ENCODE measurements around the gene ASPA.
"Not testable (repeated sequence)": the region's sequence is repeated elsewhere in the genome, so short reads cannot be mapped to it uniquely, and the experiment has no call there.

The ASPA gene

DNA sequence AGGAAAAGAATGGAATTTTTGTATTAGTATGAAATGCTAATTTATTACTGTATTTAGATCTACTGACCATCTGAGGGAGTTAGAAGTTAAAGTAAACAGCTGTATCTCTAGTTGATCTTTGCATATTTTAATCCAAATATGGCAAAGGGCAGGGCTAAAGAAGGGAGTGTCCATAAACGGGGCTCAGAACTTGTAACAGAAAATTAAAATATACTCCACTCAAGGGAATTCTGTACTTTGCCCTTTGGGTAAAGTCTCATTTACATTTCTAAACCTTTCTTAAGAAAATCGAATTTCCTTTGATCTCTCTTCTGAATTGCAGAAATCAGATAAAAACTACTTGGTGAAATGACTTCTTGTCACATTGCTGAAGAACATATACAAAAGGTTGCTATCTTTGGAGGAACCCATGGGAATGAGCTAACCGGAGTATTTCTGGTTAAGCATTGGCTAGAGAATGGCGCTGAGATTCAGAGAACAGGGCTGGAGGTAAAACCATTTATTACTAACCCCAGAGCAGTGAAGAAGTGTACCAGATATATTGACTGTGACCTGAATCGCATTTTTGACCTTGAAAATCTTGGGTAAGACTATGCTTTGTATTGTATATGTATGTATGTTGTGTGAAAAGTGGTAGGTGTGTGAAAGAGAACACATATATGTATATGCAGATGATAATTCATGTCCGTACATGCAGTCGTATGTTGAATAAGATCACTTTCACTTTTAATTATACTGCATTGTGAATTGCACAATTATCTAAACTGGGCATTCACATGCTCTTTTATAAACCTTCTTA is at the start of gene ASPA:
TSS of gene ASPA (plus strand) at position 186 of the 799 bp plus-strand sequence. CDS start at position 349, 163 bp downstream.
- no peak for DNase-seq (ENCODE audit: low read depth)

DNA sequence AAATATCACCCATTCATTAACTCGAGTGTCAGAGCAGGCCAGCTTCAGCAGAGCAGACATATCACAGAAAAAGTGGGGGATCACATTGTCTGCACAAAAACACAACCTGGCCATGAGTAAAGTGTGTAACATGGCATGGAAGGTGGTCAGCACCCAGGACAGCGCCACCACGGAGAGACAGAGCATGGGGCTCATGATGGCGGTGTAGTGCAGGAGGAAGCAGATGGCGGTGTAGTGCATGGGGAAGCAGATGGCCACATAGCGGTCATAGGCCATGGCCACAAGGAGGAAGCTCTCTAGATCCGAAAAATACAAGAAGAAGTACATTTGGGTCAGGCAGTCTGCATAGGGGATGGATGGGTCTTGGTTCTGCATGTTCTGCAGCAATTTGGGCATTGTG is 42.6 kb upstream of the ASPA start:
- not testable (repeated sequence) for DNase-seq (ENCODE audit: low read depth)

DNA sequence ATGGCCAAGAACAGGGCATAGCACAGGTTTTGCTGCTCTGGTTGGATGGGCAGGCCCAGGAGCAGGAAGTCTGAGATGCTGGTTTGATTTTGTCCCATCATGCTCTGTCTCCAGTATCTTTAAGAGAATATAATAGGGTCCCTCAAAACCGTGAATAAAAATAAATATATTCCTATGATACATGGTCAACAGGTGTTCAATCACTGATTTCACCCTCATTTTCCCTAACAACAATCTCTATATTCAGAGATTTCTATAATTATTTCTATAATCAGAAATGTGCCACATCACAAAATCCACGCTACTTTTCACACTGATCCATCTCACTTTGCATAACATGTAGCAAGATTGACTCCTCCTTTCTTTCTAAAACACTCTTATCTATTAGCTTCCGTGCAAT is 42.1 kb upstream of the ASPA start, which contains the start of gene OR1E2:
TSS of gene OR1E2 (minus strand) at position 101 of the 400 bp plus-strand sequence. CDS start at position 101, 0 bp downstream.
- no peak for DNase-seq (ENCODE audit: low read depth)

DNA sequence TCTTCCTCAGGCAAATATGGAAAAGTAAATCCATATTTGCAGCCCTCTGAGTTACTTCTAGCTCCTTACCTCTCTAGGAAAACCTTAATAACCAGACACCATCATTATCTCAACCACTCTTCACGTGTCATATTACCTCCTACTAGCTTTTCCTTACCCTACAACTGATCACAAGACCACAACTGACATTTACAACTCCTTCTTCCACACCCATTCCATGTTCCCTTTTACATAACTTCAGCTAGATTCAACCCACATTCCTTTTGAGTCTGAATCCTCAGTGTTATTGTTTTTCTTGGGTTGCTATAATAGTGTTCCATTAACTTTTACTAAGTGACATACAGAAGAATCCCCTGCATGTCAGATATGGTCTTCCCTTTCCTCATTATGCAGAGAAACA is 37.4 kb upstream of the ASPA start:
- DNase-seq (ENCODE audit: low read depth): no peak

DNA sequence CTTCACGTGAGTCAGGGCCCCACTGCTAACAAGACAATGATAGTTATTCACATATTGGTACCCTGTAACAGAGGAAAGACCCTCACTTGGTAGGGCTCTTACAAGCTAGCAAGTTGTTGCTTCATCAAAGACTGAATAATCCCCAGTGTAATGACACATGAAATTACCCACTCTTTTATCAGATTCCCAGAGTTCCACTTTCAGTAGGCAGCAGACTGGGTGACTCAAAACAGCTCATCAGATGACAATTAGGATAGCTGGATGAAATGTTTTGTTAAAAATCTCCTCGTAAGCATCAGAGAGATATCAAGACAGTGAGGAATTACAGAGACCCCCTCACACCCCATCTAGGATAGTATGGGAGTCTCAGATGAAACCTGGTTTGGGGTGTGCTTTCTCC is 35.3 kb upstream of the ASPA start:
- DNase-seq (ENCODE audit: low read depth): no peak

DNA sequence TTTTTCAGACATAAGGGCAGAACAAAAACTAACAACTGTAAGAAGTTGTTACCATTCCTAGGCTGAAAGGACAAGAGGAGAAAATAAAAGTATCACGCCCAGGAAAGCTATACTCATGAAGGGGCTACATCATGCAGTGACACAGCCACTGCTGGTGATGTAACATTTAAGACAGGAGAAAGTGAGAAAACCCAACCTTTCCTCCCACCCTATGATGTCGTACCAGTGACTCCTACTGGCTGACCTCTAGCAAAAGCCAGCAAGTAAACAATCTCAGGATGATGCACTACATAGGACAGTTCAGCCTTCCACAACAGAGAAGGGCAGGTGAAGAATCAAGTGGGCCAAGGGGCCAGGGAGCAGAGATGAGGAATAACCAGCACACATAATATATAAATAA is 28.2 kb upstream of the ASPA start:
- DNase-seq (ENCODE audit: low read depth): no peak

DNA sequence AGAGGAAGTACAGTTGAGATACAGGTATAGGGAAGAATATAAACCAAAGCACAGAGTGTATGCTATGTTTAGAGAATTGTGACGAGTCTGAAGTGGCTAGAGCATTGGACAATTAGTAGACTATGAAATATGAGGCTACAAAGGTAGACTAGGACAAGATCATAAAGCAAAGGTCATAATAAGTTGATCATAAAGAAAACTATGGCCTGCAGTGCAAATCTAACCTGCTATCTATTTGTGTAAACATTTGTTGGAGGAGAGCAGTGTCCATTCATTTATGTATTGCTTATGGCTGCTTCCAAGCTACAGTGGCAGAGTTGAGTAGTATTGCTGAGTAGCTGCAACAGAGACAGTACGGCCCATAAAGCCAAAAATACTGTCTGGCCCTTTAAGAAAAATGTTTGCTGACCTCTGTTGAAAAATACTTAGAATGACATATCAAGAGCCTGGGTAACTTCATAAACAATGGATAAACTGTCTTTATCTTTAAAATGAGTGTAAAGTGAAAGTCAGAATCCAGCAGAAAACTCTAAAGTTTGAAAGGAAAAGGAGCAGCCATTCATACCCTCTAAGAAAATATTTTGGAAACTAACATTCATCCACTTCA is 27.6 kb upstream of the ASPA start:
- DNase-seq (ENCODE audit: low read depth): no peak

DNA sequence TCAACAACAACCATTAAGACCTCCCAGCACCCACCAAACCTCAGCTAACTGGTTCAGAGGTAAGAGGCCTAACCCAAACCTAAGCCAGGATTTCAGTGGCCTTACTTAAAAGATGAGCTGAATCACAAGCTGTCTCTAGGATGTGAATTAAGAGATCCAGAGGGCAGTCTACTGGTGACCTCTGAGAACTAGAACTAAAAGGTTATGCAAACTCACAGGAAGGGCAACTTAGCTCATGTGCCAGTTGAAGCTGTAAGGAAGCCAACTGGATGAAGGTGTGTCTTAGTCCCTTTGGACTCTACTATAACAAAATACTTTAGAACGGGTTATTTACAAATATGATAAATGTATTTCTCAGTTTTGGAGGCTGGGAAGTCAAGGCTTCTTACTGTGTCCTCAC is 9.4 kb upstream of the ASPA start:
- DNase-seq (ENCODE audit: low read depth): not testable (repeated sequence)

DNA sequence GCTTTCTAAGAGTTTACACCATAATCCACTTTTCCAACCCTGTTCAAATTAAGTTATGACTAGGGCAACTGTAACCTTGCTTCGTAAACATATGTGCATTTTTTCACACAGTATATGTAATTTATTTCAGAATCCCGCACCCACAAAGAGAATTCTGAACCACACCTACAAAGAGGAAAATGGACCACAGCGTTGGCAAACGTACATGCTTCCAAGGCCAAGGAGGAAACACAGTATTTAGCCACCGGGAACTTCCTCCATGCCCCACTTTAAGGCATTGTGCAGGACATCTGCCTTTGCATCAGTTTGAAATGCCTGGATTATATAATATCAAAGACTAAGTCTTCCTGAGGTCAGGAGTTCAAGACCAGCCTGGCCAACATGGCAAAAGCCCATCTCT is 6.3 kb upstream of the ASPA start:
- no peak for DNase-seq (ENCODE audit: low read depth)

DNA sequence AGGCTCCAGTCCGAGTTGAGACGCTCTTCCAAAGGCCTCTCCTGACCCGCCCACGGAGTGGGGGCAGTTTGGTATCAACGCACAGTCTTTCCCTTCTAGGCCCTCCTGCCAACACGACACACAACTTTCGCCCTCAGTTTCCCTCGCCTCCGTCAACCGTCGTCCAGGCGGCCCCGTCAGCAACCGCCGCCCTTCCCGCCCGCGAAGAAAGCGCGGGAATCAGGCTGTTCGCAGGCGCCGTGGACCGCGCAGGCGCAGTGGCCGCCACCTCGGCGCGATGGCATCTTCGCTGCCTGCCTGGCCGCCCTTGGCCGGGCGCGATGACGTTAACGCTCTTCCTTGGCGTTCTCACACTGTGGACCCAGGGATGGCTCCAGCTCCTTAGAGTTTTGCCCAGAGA is 4.2 kb upstream of the ASPA start, which contains the start of gene SPATA22:
TSS of gene SPATA22 (minus strand) at position 221 of the 400 bp plus-strand sequence. CDS start 2,494 bp downstream, outside the sequence.
- DNase-seq (ENCODE audit: low read depth): no peak

DNA sequence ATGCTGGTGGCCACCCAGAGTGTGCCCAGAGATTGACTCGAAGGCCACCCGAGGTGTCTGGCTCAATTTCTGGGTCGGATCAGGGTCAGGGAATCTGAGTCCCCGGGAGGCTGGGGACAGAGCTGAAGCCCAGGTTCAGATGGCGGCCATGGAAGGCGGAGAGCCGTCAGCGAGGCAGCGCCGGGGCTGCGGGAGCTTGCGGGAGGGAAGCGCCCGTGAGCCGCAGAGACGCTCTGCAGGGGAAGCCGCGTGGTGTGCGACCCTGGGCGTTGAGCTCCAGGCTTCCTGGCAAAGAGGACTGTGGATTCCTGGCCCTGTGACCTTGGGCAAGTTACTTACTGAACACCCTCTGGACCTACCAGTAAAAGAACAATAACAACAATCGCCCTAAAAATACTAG is 3.7 kb upstream of the ASPA start:
- DNase-seq (ENCODE audit: low read depth): no peak

DNA sequence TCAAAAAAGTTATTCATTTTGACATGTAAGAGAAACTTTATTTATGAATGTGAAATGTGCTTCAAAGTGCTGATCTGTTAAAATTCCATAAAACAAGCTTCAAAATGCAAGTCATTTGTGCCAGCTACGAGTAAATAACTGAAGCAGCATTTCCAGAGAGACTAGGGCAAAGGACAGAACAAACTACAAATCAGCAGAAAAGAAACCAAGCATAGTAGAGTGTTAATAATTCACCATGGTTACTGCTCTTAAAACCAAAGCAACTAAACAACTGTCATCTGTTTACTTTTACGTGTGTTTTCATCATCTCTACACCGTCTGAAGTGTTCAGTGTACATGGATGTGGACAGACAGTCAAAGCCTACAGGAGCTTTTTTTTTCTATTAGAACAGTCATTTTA is 1.6 kb upstream of the ASPA start:
- DNase-seq (ENCODE audit: low read depth): no peak

DNA sequence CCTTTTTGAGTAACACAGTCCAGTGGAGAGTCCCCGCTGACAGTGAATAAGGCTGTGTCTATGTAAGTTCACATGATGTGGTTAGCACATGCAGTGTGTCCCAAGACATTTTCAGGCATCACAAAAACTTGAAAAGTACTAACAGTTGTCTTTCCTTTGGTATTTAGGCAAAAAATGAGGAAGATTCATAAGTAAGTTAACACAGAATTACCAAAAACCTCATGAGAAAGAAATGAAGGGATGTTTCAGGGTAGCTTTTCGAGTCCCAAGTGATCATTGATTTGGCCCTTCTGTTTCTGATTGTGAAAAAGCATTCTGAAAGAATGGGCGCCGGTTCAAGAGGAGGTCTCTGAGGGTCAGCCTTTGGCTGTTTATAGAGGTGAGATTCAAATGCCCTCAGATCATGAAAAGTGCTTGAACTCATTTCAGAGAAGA is 529 bp upstream of the ASPA start:
- no peak for DNase-seq (ENCODE audit: low read depth)

DNA sequence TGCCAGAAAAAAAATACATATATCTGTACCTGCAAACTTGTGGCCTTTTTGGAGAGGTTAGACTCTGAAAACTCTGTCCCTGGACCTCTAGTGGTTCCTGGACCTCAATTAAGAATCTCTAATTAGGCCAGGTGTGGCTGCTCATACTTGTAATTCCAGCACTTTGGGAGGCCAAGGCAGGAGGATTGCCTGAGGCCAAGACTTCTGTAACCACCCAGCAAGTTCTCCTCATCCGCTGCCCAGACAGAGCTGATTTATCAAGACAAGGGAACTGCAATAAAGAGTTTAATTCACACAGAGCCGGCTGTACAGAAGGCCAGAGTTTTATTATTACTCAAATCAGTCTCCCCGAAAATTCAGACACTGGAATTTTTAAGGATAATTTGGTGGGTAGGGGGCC is 4.2 kb downstream of the ASPA start:
- no peak for DNase-seq (ENCODE audit: low read depth)

DNA sequence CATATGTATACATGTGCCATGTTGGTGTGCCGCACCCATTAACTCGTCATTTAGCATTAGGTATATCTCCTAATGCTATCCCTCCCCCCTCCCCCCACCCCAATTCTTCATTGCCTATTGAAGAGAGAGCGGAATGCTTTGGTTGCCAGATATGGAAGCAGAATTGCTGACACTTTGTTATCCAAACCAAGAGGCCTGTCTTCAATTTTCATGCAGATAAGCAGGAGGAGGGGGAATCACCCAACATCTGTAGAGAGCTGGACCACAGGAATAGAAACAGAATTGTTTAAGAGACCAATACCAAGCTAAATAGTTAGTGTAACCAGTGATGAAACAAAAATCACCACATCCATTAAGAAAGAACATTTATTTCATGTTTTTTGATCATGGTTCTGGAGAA is 7.1 kb downstream of the ASPA start:
- DNase-seq (ENCODE audit: low read depth): no peak

DNA sequence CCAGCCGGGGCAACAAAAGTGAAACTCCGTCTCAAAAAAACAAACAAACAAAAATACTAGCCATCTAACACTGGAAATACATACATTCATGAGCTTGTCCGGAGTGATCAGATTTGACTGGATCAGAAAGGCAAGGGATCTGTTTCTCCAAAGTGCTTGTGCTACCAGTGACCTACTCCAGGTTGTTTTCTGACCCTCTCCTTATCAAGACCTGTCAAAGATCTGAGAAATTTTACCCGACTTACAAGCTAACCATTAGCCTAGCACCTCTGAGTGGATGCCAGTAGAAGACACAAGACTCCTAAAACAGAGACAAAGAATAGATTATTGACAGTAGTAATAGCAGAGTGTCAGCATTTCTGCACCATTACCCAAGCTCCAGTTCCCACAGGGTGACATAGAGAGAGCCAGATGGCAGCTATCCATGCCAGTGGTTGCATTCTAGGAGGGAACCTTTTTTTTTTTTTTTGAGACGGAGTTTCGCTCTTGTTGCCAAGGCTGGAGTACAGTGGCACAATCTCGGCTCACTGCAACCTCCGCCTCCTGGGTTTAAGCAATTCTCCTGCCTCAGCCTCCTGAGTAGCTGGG is 9.8 kb downstream of the ASPA start:
- DNase-seq (ENCODE audit: low read depth): no peak

DNA sequence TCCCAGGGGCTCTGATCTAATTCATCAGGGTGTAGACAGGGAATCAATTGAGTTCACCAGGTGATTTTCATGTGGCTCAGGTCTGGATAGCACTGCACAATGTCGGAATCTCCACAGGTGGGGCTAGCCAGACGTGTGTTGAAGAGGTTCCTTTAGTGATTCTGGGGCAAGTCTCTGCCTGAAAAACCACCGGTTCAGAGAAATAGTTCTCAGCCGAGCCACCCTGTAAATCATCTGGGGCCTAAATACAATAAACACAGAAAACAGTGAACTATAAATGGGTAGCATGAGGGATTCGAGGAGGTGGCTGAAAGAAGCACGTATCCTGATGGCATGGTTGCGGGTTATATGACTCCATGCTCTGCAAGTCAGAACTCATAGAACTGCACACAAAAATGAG is 21.3 kb downstream of the ASPA start:
- DNase-seq (ENCODE audit: low read depth): no peak

DNA sequence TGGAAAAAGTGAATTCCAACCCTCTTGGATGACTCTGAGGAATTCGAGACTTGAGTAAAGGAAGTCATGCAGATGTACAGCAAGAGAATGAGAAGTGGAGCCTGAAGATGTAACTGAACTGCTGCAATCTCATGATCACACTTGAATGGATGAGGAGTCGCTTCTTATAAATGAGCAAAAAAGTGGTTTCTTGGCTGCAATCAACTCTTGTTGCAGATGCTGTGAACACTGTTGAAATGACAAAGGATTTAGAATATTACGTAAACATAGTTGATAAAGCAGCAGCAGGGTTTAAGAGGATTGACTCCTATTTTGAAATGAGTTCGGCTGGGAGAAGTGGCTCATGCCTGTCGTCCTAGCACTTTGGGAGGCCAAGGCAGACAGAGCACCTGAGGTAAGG is 25.5 kb downstream of the ASPA start:
- DNase-seq (ENCODE audit: low read depth): no peak

DNA sequence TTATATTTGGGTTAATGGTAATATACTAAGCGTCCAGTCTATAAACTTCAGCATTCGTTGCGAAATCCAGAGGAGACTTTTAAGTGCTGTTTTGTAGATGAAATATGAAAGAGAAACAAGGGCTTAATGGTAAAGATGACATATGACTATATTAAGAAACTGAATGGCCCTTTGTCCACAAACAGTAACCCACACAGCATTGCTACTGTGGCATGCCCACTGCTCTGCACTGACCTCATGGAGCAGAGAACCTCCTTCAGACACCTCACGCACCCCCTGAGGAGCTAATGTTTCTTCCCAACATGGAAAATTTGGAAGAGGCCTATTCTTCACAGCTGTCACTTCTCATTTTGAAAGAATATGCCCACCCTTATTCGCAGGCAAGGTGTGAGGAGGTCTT is 26.7 kb downstream of the ASPA start:
- no peak for DNase-seq (ENCODE audit: low read depth)

DNA sequence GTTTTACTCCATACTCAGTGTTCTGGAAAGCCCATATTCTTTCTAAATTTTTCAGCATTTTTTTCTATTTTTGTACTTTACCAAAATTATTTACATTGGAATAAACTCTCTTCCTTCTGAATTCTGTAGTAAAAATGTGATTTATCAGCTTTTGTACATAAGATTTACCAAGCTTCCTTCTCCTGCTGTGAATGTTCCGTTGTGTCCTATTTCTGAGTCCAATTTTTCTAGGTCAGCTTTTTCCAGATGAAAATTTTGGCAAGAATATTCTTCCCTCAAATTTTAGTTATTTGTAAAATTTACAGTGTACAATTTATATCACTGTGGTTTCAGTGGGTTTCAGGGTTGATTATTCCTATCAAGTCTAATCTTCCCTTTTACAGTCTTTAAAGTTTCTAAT is 27.5 kb downstream of the ASPA start:
- no peak for DNase-seq (ENCODE audit: low read depth)

DNA sequence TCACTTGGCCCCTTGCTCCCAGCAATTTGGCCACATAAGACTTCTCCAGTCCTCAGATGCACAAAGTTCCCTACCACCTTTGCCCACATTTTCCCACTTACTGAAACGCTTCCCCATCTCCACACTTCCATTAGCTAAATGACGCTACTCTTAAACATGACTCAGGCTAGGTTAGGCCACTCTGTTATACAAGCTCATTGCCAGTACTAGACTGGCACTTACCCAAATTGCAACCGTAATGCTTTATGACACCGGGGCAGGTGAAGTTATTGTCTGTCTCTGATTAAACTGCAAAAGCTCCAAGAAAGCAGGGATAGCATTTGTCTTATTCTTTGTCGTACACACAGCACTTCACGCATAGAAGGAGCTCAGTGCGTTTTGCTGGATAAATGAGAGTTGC is 29.2 kb downstream of the ASPA start:
- no peak for DNase-seq (ENCODE audit: low read depth)

DNA sequence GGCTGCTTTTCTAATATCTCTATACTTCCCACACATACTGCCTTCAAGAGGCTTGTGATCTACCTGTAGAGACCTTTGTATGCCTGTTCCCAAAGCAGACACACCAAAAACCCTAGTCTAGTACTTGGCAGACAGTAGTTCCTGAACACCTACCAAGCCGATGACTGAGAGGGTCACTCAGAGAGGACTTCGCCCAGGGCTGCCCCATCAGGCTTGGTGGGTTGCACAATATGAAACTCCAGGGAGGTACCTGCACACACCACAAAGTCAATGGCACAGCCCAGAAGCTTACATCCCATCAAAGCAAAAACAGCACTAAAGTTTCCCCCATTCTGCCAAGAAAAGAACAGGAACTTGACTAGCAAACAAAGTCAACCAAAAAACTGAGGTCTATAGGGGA is 30.3 kb downstream of the ASPA start:
- DNase-seq (ENCODE audit: low read depth): no peak

DNA sequence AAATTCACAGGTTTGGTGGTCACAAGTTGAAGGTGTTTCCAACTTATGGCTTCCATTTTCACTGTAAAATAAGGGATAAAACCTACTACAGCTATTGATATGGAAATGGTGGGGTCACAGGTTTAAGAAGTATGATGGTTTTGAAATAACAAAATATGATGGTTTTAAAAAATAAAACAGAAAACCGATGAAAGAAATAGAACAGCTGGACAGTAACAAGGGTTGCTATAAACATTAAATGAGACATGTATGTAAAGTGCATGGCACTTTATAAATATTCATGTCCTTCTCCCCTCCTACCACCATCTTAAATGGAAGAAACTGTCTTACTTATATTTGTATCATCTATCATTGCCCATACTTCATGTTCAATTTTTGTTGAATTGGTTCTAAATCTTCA is 31.3 kb downstream of the ASPA start:
- no peak for DNase-seq (ENCODE audit: low read depth)

Measured in stimulated activated CD4-positive, alpha-beta T cell treated with anti-CD3 and anti-CD28 coated beads, Interleukin-2, amount 100 ng/mL, for 4 hours (primary cell).